Islet precursor cell (in vitro differentiated cells): ENCODE results near the gene DIP2C.

Experiments
- DNase-seq: peaks from one replicate; pipeline ENCODE4 v3.0.0-alpha.2; 2018

Gene DIP2C

DNA sequence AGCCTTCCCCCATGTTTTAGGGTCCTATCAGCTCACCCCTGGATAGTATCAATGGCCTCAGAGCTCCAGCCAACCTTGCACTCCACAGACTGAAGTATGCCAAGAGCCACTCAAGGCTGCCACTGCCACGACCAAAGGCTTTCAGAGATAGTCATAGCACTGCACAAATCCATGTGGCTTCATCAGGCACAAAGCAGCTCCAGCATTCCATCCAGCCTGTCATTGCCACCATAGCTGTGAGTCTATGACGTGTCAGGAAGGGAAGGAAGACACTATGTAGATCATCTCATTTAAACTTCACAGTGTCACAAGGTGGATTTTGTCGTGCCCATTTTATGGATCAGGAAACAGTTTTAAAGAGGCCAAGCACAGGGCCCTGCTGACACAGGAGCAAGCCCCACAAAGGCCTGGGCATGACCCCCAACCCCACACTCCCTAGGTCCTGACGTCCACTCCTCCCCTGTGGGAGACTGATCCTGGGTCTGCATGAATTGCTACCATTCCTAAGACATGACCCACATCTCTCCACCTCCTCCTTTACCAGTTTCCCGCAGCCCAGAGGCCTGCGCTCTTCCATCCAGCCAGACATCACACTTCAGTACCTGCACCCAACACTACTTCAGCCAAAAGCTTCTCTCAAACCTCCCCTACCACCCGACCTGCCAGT lies 119.4 kb downstream of the DIP2C start:
- no peak for DNase-seq

DNA sequence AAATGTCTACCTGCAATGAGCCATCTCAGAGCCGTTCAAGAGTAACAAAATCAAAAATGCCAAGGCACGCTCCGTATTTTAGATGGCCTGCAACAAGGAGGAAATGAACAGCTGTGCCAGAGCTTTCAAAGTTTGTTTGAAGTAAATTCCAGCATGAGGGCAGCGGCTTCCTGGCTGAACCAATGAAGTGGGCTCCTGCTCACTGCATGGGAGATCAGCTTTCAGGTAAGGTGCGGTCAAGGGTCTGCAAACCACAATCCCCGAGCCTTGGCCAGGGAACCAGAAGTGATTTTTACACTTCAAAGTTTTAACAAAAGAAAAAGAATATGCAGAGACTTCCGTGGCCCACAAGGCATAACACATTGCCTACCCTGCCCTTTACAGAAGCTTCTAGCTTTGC lies 120.6 kb downstream of the DIP2C start:
- no peak for DNase-seq

DNA sequence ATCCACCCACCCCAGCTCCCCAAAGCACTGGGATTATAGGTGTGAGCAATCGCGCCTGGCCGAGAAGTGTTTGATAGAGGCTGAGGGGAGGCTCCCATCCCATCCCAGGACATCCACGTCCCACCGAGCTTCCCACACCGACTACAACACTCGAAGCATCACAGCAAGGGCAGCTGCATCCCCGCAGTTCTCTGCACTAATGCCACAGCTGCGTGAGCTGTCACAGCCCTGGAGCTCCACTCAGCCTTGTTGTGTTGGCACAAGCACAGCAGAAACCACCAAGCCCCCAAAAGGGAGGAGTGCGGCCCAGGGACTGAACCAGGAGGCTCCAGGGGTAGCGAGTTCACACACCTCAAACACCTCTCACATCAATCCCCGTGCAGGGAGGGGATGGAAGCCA lies 121.6 kb downstream of the DIP2C start:
- no peak for DNase-seq

DNA sequence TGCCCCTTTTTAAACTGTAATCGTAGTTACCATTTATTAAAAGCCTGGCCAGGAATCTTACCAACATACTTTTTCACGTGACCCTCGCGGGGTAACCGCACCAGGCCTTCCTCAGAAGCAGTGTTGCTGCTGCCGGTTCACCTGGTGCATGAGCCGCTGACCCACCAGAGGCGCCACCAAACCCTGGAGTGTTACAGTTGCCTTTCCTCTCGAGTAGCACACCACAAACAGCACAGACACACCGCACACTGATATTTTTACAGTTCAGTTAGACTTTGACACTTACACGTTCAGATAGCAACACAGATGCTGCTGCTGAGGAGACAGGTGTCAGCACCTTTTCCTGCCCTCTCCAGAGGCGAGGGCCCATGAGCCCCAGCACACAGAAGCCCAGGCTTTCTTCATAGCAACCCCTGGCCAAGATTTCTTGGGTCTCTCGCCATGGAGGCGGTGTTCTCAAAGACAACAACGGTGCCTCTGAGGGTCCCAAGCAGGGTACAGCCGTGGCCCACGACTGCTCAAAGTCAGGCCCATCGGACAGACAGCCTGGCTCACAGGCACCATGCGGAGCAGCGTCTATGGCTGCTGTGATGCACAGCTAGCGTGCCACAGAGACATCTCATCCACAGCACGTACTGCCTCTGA lies 123.1 kb downstream of the DIP2C start:
- no peak for DNase-seq

DNA sequence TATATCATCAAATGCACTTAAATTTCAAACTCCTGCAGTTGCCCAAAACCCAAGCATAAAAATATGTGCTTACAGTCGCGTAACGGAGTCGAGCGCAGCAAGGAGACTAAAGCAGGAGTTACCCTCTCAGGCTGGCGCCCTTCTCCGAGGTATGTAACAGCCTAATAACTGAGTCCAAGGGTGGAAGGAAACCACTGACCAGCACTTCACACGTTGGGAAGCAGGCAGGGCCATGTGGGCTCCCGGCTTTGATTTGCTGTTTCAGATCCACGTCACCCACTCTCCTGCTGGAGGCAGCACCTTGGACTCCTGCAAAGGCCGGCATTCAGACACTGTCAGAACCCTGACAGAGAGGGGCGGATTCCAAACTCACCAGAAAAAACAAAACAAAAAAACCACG lies 123.8 kb downstream of the DIP2C start:
- no peak for DNase-seq

DNA sequence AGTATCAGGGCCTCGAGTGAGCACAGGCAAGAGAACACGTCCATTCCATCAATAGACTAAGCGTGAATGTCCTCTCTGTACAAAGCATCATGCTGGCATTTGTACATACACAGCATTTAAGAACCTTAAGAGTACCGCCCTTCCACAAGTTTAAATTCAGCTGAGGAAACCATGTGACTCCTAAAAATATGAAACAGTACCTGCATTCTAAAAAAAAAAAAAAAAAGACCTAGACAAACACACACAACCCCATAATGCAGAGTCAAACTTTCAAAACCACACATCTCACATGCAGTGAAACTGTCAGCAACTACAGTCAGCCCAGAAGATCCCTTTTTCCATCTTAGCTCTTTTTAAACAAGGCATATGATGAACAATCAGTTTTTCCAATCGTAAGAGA lies 124.3 kb downstream of the DIP2C start:
- no peak for DNase-seq

DNA sequence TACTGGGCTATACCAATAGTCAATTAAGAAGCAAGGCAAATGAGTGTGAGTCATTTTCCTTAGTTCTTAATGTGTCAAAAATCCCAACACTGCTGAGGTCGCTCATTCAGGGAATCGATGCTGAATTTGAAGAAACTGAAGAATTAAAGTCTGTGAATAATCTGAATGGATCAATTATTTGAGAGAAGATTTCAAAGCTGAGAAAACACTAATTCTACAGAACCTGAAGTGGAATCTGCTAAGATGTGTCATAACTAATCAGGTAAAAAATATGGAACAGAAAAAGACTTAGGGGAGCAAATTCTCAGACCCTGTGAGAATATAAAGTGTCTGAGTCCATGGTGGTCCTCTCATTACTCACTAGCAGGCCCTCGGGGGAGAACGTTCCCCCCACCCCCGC lies 125.6 kb downstream of the DIP2C start:
- no peak for DNase-seq

DNA sequence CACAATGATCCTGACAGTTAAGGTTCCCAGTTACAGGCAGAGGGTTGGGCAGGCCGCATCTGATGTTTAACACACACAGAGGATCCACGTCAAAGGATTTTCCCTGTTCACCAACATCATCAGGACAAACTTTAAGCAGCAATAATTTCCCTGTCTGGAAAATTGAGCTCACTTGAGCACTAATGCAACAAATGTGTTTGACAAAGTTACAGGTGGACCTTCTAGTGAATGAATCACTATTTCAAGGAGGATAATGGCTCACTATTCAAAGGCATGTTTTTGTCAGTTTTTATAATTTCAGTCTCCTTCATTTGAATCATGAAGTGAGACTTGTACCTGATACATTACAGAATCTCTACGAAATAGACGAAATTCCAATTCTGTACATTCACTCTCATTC lies 127.3 kb downstream of the DIP2C start:
- DNase-seq, result no peak

DNA sequence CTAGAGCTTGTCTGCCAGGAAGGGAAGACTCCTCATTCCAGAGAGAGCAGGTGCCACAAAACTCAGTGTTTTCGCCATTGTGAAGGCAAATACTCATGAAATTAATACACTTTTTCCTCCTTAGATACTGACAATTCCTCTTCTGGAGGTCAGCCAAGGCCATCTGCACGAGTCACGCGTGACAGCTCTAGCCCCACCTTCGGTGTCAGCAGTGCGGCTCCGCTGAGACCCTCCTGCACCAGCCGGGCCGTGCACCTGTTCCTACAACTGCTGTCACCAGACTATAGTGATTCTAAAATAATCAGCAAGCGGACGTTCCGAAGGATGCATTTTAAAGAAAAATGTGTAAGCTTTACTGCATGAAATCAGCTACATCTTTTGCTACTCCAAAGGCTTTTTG lies 127.7 kb downstream of the DIP2C start:
- no peak for DNase-seq

DNA sequence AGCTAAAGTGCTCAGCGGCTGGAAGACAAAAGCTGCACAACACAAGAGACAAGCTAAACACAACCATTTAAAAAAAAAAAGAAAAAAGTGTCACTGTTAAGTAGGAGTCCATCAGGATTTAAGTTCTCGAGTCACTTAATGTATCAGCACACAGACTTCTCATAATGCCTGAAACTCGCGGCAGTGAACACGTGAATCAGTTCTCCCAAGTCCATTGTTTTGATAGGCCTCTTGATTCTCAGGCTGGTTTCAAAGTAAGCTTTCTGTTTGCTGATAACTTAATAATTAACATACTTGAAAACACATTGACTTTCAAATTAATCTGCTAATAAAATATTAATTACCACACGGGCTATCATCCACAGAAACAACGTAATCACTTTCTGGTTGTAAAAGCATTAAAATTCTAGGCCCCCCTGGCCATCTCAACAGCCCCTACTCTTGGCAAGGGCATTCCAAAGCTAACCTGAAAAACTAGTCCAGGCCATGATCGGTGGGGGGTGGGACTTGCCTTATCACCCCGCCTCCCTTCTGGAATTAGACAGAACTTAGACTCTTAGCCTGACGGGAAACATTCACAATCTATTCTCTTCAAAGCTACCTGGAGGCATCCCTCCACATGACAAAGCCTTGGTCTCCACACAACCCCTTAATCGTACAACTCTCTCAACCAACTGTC lies 129.0 kb downstream of the DIP2C start:
- no peak for DNase-seq

DNA sequence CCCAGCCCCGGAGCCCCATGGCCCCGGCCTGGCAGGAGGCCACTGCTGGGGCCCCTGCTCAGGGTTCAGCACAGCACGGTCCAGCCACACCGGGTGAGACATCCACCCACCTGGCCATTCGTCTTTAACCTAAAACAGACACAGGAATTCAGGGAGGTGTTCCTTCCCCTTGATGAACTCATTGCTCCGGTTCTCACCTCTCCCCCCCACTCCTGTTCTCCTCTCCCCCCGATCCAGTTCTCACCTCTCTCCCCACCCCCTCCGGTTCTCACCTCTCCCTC lies 129.8 kb downstream of the DIP2C start:
- DNase-seq, result no peak

DNA sequence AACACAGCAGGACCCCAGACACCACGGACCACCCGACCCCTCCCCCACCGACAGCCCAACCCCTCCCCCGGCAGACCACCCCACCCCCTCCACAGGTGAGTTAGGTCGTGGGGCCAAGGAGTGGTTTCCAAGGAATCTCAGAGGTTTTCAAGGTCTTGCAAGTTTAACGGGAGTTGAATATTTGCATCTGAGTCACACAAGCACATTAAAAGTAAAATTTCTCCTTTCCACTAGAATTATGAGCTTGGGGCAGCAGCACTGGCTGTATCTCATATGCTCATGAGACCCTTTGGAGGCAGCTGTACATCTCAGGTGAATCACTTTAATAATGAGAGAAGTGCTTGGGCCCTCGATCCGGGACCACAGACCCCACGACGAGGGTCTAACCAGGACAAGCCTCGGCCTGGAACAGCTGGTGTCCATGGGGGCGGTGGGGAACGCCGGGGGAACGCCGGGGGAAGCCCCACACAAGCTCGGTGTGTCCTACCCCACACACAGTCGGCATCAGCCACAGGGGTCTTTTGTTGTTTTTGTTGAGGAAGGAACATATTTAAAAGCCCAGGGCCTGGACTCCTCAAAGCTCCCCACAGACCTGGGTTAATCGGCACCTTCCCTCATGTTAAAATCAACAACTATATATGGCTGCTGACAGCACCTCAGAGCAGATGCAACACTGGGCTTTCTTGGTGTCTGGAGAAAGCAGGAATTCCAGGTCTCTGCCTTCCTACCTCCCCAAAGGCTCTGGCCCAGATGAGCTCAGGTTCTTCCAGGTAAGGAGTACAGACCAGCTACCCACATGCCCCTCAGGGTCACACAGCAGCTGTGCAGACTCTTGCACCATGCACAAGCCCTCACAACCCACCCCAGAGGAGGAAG lies 130.3 kb downstream of the DIP2C start:
- DNase-seq, result no peak

DNA sequence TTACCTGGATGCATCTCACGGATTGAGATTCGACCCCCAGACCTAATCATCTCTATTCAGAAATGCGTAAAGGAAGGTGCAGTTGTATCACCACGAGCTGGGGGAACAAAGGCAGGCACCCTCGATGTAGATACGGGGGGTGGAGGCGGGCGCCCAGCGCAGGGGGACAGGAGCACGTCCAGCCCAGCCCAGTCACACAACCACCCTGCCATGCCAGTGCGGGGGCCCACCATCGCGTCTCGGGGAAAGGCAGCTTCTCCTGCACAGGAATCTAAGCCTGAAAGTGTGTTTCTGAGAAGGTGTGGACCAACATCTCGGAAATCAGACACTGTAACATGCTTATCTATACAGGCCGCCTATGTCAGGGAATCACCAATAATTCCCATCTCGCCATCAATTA lies 131.1 kb downstream of the DIP2C start:
- DNase-seq, result no peak

DNA sequence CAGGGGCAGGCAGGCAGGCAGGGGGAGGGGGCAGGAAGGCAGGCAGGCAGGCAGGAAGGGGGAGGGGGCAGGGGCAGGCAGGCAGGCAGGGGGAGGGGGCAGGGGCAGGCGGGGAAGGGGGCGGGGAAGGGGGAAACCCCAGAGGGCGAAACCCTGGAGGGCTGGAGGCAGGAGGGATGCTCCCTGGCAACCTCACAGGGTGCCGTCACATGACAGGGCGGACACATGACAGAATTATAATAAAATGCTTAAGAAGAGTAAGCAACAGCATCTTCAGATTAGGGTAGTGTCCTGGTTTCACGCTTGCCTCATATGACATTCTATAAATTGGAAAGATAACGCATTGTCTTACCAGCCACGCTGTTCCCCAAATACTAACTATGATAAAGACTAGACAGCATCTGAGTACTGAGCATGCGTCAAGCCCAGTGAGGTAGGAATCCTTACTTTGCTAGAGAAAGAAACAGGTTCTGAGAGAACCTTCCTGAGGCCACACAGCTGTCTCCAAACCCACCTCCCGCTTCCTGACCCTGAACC lies 131.6 kb downstream of the DIP2C start:
- no peak for DNase-seq

DNA sequence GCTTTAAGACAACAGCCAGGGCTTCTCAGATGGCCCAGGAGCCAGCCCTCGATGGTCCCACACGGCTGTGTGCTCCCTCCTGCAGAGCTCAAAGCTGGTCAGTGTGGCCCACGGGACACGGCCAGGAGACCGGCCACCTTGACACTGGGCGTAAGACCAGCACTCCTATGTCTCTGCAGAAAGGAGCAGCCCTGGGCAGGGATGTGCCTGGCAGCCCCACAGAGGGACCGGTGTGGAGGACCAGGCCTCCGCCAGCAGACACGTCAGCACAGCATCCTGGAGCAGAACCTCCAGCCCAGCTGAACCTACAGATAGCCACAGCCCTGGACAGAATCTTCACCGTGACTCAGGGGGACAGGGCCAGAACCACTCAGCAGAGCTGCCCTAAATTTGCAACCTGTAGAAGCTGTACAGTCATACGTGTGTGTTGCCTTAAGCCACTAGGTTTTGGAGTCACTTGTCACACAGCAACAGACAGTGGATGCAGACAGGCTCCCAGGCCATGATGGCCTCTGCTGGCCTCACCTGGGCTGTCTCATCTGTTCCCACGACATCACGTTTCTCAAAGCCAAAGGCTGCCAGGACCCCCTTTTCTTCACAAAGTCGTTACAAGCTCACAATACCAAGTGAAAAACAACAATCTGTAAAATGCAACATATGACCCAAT lies 132.4 kb downstream of the DIP2C start:
- no peak for DNase-seq

DNA sequence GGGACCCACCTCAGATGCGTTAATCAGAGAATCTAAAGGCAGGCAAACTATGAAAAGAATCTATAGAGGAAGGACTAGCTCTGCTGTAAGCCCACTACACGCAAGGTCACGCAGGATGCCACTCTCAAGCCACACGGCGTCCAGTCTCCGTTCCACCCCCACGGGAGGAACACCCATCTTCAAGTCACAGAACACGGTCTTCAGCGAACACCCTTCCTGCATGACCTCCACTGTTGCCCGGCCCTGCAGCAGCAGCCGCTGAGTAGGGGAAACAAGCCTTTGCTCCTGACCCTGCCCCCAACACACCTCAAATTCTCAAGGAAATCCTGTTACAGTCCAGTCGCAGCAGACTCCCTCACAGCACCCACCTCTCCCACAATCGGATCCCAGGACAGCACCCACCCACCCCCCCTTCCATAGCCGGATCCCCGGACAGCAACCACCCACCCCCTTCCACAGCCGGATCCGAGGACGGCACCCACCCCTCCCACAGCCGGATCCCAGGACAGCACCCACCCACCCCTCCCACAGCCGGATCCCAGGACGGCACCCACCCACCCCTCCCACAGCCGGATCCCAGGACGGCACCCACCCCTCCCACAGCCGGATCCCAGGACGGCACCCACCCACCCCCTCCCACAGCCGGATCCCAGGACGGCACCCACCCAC lies 133.7 kb downstream of the DIP2C start:
- no peak for DNase-seq

DNA sequence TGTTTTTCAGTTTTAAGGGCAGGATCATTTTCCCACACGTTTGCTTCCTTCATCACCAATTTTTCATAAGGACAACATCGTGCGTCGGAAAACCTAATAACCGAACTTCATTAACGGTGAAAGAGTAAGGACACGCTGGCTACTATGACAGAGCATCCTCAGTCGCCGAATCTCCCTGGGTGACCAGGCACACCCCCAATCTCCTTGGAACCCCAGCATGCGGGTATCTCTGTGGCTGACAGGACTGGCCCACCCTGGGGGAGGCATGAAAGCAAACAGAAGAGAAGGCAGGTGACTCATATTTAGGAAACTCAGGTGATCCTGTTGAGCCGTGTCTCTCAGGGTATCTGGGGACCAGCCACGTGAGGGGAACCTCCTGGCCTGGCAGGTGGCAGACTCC lies 134.2 kb downstream of the DIP2C start:
- DNase-seq, result no peak

DNA sequence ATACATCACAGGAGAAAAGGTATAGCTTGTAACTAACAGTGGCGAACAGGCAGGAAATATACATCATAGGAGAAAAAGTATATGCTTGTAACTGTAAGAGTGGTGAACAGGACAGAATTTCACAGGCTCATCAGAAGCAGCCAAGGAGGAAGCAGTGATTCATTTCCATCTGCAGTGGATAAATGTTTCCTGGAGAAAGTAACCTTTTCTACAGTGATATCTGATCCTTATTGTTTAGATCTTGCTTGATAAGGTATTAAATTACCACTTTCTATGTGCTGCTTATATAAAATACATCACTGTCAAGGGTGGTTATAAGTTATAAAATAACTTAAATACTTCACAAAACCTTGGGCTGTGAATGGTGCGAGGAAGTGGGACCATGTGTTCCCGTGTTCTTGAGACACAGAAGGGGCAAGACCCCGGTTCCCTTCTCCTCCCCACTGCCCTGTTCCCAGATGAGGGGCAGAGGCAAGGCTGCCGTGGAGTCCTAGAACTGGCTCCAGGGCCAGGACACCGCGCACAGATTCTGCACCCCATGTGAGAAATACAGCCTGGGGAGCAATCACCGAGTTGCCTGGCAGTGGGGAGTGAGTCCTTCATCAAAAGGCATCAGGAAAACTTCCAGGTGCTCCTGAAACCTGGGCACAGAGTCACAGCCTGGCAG lies 135.2 kb downstream of the DIP2C start:
- no peak for DNase-seq

DNA sequence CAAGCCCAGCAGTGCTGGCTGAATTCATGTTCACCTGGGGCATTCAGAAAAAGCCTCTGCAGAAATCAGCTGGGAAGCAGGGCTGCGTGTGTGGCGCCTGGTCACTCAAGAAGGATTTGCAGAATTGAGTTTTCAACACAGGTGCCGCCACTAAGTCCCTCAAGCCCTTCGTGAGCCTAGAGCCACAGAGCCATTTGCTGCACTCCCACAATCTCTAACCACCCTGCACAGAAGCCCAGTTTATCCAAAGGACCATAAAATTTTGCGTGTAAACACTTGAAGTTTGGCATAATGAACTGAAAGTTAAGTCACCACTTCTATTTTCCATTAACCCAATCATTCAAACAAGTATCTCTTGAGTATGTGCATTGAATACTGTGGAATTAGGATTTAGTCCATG lies 136.2 kb downstream of the DIP2C start:
- DNase-seq, result no peak

DNA sequence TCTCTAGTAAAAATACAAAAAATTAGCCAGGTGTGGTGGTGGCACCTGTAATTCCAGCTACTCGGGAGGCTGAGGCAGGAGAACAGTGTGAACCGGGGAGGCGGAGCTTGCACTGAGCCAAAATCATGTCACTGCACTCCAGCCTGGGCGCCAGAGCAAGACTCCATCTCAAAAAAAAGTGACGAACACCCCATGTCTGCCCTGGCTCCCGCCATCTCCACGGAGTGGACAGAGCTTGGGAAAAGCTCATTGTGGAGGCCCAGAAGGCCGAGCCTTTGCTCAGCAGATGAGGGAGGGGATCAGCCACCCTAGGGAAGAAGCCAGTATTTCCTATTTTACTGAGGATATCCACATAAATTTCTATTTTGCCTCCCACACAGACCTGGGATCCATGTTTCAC lies 136.8 kb downstream of the DIP2C start:
- no peak for DNase-seq

DNA sequence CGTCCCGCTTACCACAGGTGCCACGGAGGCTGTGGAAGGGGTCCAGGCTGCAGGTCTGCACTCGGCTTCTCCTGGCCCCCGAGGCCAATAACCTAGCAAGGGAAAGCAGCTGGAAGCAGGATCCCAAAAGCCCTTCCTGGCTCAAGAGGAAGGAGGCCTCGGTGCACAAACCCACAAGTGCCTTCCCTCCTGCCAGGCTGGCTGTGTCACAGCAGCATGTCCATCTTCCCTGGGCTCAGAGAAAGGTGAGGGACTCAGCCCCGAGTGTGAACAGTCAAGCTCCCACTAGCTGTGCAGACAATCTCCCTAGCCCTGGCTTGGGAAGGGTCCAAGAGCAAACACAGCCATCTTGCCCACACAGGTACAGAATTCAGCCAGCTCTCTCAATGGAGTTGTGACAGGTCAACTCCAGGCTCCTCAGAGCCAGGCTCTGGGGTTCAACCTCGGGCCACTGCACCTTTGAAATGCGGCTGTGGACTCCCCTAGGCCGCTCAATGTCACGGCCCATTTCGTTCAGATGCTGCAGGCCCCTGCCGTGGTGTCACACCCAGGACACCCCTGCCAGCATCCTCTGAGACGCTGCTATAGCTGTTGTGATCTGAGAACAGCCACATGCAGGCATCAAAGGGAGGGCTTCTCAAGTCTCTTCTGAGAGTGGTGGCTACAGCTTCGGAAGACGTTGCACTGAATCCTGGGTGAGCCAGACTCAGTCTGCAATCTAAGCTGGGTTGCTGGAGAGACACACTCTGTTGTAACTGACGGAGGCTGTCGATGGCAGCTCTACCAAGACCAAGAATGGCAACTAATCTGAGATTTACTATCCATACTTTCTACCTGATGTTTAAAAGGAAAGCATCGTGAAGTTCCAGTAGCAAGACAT lies 137.9 kb downstream of the DIP2C start:
- DNase-seq, result peak; percentile 40
